Progenitor cell of endocrine pancreas (in vitro differentiated cells): ENCODE results near the gene MIS18A. TPM values are rescaled to one million over a fixed set of nuclear protein-coding genes. Genes with fewer than 3 reads are reported as not detected.

Experiments
- DNase-seq: peaks from one replicate; pipeline ENCODE4 v3.0.0; 2021; ENCODE audit warnings: low spot score; ENCODE audit not compliant: unreplicated experiment
- H3K27ac Mint-ChIP-seq: 2 replicates; pipeline ENCODE4 v1.8.0; 2021; ENCODE audit warnings: mild to moderate bottlenecking, moderate library complexity, mixed read lengths
- H3K27me3 Mint-ChIP-seq: 2 replicates; pipeline ENCODE4 v1.8.0; 2021; ENCODE audit warnings: mixed read lengths
- H3K36me3 Mint-ChIP-seq: 2 replicates; pipeline ENCODE4 v1.8.0; 2022; ENCODE audit warnings: mixed read lengths; ENCODE audit not compliant: insufficient read depth
- H3K4me1 Mint-ChIP-seq: 2 replicates; pipeline ENCODE4 v1.8.0; 2021; ENCODE audit warnings: low read depth, mixed read lengths
- H3K4me3 Mint-ChIP-seq: 2 replicates; pipeline ENCODE4 v1.8.0; 2021; ENCODE audit warnings: low read depth, mild to moderate bottlenecking, moderate library complexity, mixed read lengths
- H3K9me3 Mint-ChIP-seq: 2 replicates; pipeline ENCODE4 v1.8.0; 2021; ENCODE audit warnings: low read depth, mixed read lengths
- total RNA-seq: library from RNA; stranded (reverse); gene quantifications from 2 replicates; pipeline ENCODE4 v1.2.1, GENCODE V29; 2021
- TF ChIP-seq, protein P1 (sequence below): fragments of 200-600 bp; sonication (generic); IDR thresholded peaks from one replicate; pipeline ENCODE4 v1.5.0; 2021; ENCODE audit warnings: antibody characterized with exemption, mild to moderate bottlenecking; ENCODE audit not compliant: unreplicated experiment

The MIS18A gene
- total RNA-seq, 1 donor from 2014 or later = 23.6 TPM

- TF ChIP-seq, protein P1, sequence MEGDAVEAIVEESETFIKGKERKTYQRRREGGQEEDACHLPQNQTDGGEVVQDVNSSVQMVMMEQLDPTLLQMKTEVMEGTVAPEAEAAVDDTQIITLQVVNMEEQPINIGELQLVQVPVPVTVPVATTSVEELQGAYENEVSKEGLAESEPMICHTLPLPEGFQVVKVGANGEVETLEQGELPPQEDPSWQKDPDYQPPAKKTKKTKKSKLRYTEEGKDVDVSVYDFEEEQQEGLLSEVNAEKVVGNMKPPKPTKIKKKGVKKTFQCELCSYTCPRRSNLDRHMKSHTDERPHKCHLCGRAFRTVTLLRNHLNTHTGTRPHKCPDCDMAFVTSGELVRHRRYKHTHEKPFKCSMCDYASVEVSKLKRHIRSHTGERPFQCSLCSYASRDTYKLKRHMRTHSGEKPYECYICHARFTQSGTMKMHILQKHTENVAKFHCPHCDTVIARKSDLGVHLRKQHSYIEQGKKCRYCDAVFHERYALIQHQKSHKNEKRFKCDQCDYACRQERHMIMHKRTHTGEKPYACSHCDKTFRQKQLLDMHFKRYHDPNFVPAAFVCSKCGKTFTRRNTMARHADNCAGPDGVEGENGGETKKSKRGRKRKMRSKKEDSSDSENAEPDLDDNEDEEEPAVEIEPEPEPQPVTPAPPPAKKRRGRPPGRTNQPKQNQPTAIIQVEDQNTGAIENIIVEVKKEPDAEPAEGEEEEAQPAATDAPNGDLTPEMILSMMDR = no peak
- no peak overlapping the region for H3K4me3 Mint-ChIP-seq
- H3K27me3 Mint-ChIP-seq = no peaks in the 10 kb centered on the region
- H3K4me1 Mint-ChIP-seq = peaks cover 11% of the 10 kb centered on the region
- H3K36me3 Mint-ChIP-seq = peaks cover 4% of the 10 kb centered on the region
- H3K9me3 Mint-ChIP-seq = peaks cover 5% of the 10 kb centered on the region
- no peak for DNase-seq
- H3K27ac Mint-ChIP-seq = no peak overlapping the region
Observed at GRCh38 chr21:32282992-32283391, 4.1 kb upstream of the MIS18A start.

- no peaks in the 10 kb centered on the region for H3K27me3 Mint-ChIP-seq
- TF ChIP-seq, protein P1 = no peak
- no peaks in the 10 kb centered on the region for H3K9me3 Mint-ChIP-seq
- H3K36me3 Mint-ChIP-seq = peaks cover 4% of the 10 kb centered on the region
- H3K27ac Mint-ChIP-seq = no peak overlapping the region
- H3K4me1 Mint-ChIP-seq = peaks cover 14% of the 10 kb centered on the region
- no peak for DNase-seq
- H3K4me3 Mint-ChIP-seq = no peak overlapping the region
Observed at GRCh38 chr21:32281531-32281930, 2.7 kb upstream of the MIS18A start.

- peaks cover 14% of the 10 kb centered on the region for H3K4me1 Mint-ChIP-seq
- peak overlapping the region; percentile 100 for H3K4me3 Mint-ChIP-seq
- H3K27ac Mint-ChIP-seq = peak overlapping the region; percentile 96
- H3K36me3 Mint-ChIP-seq = peaks cover 3% of the 10 kb centered on the region
- no peak for DNase-seq
- no peaks in the 10 kb centered on the region for H3K27me3 Mint-ChIP-seq
- no peaks in the 10 kb centered on the region for H3K9me3 Mint-ChIP-seq
- TF ChIP-seq, protein P1 = no peak
Observed at GRCh38 chr21:32279377-32279680, 480 bp upstream of the MIS18A start.

DNA sequence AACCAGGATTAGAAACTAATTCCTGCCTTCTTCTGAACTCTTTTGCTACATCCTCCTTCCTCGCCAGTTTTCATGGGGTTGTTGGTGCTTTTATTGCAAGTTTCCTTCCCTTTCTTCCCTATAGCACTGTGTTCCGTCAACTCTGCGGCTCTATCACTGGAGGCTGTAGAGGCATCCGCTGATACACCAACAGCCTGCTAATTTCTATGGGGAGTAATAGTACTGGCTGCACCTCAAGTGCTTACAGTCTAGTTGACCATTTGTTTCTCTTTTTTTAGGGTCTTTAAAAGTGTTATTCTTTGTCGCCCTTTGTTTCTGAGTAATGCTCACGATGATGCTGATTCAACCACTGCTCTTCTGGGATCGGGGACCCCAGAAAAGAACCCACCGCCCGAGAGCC lies 746 bp downstream of the MIS18A start:
- H3K36me3 Mint-ChIP-seq = peaks cover 3% of the 10 kb centered on the region
- peaks cover 14% of the 10 kb centered on the region for H3K4me1 Mint-ChIP-seq

DNA sequence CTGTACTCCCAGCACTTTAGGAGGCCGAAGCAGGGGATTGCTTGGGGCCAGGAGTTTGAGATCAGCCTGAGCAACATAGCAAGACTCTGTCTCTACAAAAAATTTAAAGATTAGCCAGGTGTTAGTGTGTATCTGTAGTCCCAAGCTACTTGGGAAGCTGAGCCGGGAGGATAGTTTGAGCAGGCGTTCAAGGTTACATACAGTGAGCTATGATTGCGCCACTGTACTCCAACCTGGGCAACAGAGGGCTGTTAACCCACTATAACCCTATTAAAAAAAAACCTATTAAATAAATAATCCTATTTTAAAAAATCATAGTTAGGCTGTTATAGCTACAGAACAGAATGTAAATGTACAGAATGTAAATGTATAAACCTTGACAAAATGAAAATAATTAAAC lies 2.2 kb downstream of the MIS18A start:
- Mint-ChIP-seq H3K27me3 (no peaks in the 10 kb centered on the region), H3K4me3 (no peak overlapping the region), H3K9me3 (no peaks in the 10 kb centered on the region), H3K4me1 (peaks cover 14% of the 10 kb centered on the region), H3K27ac (no peak overlapping the region), H3K36me3 (peaks cover 1% of the 10 kb centered on the region)
- no peak for DNase-seq
- TF ChIP-seq, protein P1 = no peak

More for the DNA sequence above, 746 bp downstream of the MIS18A start:
- Mint-ChIP-seq H3K4me3 (peak overlapping the region; percentile 100), H3K27ac (peak overlapping the region; percentile 96), H3K9me3 (no peaks in the 10 kb centered on the region), H3K27me3 (no peaks in the 10 kb centered on the region)
- DNase-seq = no peak
- TF ChIP-seq, protein P1 = no peak
